OCI-LY3 (cell line): ENCODE measurements around the gene TRPV6.

Experiments used
- CTCF ChIP-seq: fragments of 200-600, 300-600 bp; sonication (generic); IDR thresholded peaks from 2 replicates; pipeline ENCODE4 v1.5.1; 2014; ENCODE audit warnings: antibody characterized with exemption, low read length, low read depth
- EZH2phosphoT487 ChIP-seq: fragments of 200-600 bp; shearing (Covaris generic); IDR thresholded peaks from 2 replicates; pipeline ENCODE4 v1.6.1; 2018; ENCODE audit warnings: antibody characterized with exemption, mixed run types, low read depth

GRCh38 chr7:142868986-142869415 lies 16.5 kb downstream of the TRPV6 start:
- no peak for TF ChIP-seq EZH2phosphoT487
- no peak for TF ChIP-seq CTCF
